ENCODE measurements around the gene AGPAT4.

AGPAT4 gene

GRCh38 chr6:161091151-161091550 lies 182.7 kb downstream of the AGPAT4 start:
- 93 to 100% methylated on average over 4 of the region's 4 CpGs for WGBS, 2 experiments (ENCODE audit: insufficient coverage in 2 of 2)

GRCh38 chr6:161088676-161089328 lies 185.1 kb downstream of the AGPAT4 start:
- Histone ChIP-seq H3K9me3 (ENCODE audit: control insufficient read depth, low read length) (no peaks in the 10 kb centered on the region), H3K27ac (ENCODE audit: low read depth, low read length, severe bottlenecking) (no peak overlapping the region), H3K4me3 (ENCODE audit: extremely low read depth, insufficient read depth, low read length, poor library complexity, severe bottlenecking) (no peak overlapping the region), H3K36me3 (ENCODE audit: control insufficient read depth, insufficient read depth, low read length) (peaks cover 45% of the 10 kb centered on the region), H3K4me1 (ENCODE audit: control insufficient read depth, insufficient read depth, low read length, poor library complexity, severe bottlenecking) (no peaks in the 10 kb centered on the region)
- WGBS, 2 experiments (ENCODE audit: insufficient coverage in 2 of 2): 94% methylated on average over 2 of the region's 2 CpGs

More at GRCh38 chr6:161091151-161091550, 182.7 kb downstream of the AGPAT4 start:
- H3K9me3 ChIP-seq (ENCODE audit: control insufficient read depth, low read length): no peaks in the 10 kb centered on the region
- H3K36me3 ChIP-seq (ENCODE audit: control insufficient read depth, insufficient read depth, low read length): peaks cover 31% of the 10 kb centered on the region
- no peaks in the 10 kb centered on the region for H3K4me1 ChIP-seq (ENCODE audit: control insufficient read depth, insufficient read depth, low read length, poor library complexity, severe bottlenecking)
- H3K27ac ChIP-seq (ENCODE audit: low read depth, low read length, severe bottlenecking): no peak overlapping the region
- H3K4me3 ChIP-seq (ENCODE audit: extremely low read depth, insufficient read depth, low read length, poor library complexity, severe bottlenecking): no peak overlapping the region

GRCh38 chr6:161085246-161085645 lies 188.6 kb downstream of the AGPAT4 start:
- H3K36me3 ChIP-seq (ENCODE audit: control insufficient read depth, insufficient read depth, low read length): peaks cover 68% of the 10 kb centered on the region

GRCh38 chr6:161082215-161082614 lies 191.6 kb downstream of the AGPAT4 start:
- Histone ChIP-seq H3K4me1 (ENCODE audit: control insufficient read depth, insufficient read depth, low read length, poor library complexity, severe bottlenecking) (no peaks in the 10 kb centered on the region), H3K27ac (ENCODE audit: low read depth, low read length, severe bottlenecking) (no peak overlapping the region), H3K36me3 (ENCODE audit: control insufficient read depth, insufficient read depth, low read length) (peaks cover 79% of the 10 kb centered on the region), H3K9me3 (ENCODE audit: control insufficient read depth, low read length) (no peaks in the 10 kb centered on the region), H3K4me3 (ENCODE audit: extremely low read depth, insufficient read depth, low read length, poor library complexity, severe bottlenecking) (no peak overlapping the region)
- 88 to 89% methylated on average over 1 to 2 of the region's 2 CpGs for WGBS, 2 experiments (ENCODE audit: insufficient coverage in 2 of 2)

More at GRCh38 chr6:161085246-161085645, 188.6 kb downstream of the AGPAT4 start:
- no peak overlapping the region for H3K27ac ChIP-seq (ENCODE audit: low read depth, low read length, severe bottlenecking)
- no peaks in the 10 kb centered on the region for H3K9me3 ChIP-seq (ENCODE audit: control insufficient read depth, low read length)
- H3K4me1 ChIP-seq (ENCODE audit: control insufficient read depth, insufficient read depth, low read length, poor library complexity, severe bottlenecking): no peaks in the 10 kb centered on the region
- WGBS, 2 experiments (ENCODE audit: insufficient coverage in 2 of 2): 93 to 100% methylated on average over 5 of the region's 5 CpGs
- no peak overlapping the region for H3K4me3 ChIP-seq (ENCODE audit: extremely low read depth, insufficient read depth, low read length, poor library complexity, severe bottlenecking)

GRCh38 chr6:161080263-161080970 lies 193.4 kb downstream of the AGPAT4 start:
- Histone ChIP-seq H3K4me1 (ENCODE audit: control insufficient read depth, insufficient read depth, low read length, poor library complexity, severe bottlenecking) (no peaks in the 10 kb centered on the region), H3K27ac (ENCODE audit: low read depth, low read length, severe bottlenecking) (no peak overlapping the region), H3K36me3 (ENCODE audit: control insufficient read depth, insufficient read depth, low read length) (peaks cover 78% of the 10 kb centered on the region), H3K9me3 (ENCODE audit: control insufficient read depth, low read length) (no peaks in the 10 kb centered on the region), H3K4me3 (ENCODE audit: extremely low read depth, insufficient read depth, low read length, poor library complexity, severe bottlenecking) (no peak overlapping the region)
- 90 to 93% methylated on average over 5 to 6 of the region's 12 CpGs for WGBS, 2 experiments (ENCODE audit: insufficient coverage in 2 of 2)
